HepG2 (cell line): ENCODE data around the gene MPP3. TPM values are rescaled to one million over a fixed set of nuclear protein-coding genes. Genes with fewer than 3 reads are reported as not detected.

Experiments
- ADNP ChIP-seq: sonication (generic); formaldehyde crosslinking; IDR thresholded peaks from 2 replicates; pipeline ENCODE4 v1.4.0; 2020; ENCODE audit warnings: missing genetic modification reagents
- ATF7 ChIP-seq, 2 experiments: fragments of 450-650 bp in 1 of 2; sonication (generic) in 1 of 2; formaldehyde crosslinking in 1 of 2; IDR thresholded peaks; 2 replicates each; pipeline versions ENCODE4 v1.4.0 to v1.6.1; 2016 to 2020; ENCODE audit warnings: antibody characterized with exemption in 1 of 2, mild to moderate bottlenecking in 1 of 2, missing genetic modification reagents in 1 of 2
- BATF2 ChIP-seq: sonication (generic); formaldehyde crosslinking; IDR thresholded peaks from 2 replicates; pipeline ENCODE4 v1.8.0; 2022; ENCODE audit warnings: mild to moderate bottlenecking, missing genetic modification reagents, moderate library complexity
- ETV5 ChIP-seq: IDR thresholded peaks from 2 replicates; pipeline ENCODE4 v1.6.1; 2018; ENCODE audit warnings: missing biosample characterization, missing genetic modification reagents, inconsistent platforms, borderline replicate concordance
- HMGXB3 ChIP-seq: sonication (generic); formaldehyde crosslinking; IDR thresholded peaks from 2 replicates; pipeline ENCODE4 v1.4.0; 2020; ENCODE audit warnings: missing genetic modification reagents, borderline replicate concordance
- SAP130 ChIP-seq: IDR thresholded peaks from 2 replicates; pipeline ENCODE4 v1.6.1; 2016; ENCODE audit warnings: low read depth
- ZGPAT ChIP-seq: IDR thresholded peaks from 2 replicates; pipeline ENCODE4 v1.6.1; 2016; ENCODE audit warnings: mild to moderate bottlenecking
- ZNF333 ChIP-seq: sonication (generic); formaldehyde crosslinking; IDR thresholded peaks from 2 replicates; pipeline ENCODE4 v1.4.0; 2020; ENCODE audit warnings: mild to moderate bottlenecking, missing genetic modification reagents, borderline replicate concordance
- polyA plus RNA-seq, 8 experiments: library from polyadenylated mRNA; depleted of rRNA in 3 of 8; stranded (reverse) in 7 of 8; unstranded in 1 of 8; fragments of >200 nt; fragmentation: Illumina TruSeq in 4 of 8; extraction: Trizol in 4 of 8; gene quantifications; 2 replicates each; pipeline versions ENCODE4 v1.2.1 to v1.2.3, GENCODE V29; 2011 to 2016; ENCODE audit warnings: low read depth in 4 of 8, missing spikeins in 1 of 8, mixed read lengths in 1 of 8; ENCODE audit not compliant: insufficient read depth in 1 of 8
- total RNA-seq, 5 experiments: library from RNA; depleted of rRNA; stranded (reverse); fragments of >200 nt; fragmentation: Illumina TruSeq; extraction: Trizol; gene quantifications; 2 replicates each; pipeline ENCODE4 v1.2.3, GENCODE V29; 2016; ENCODE audit warnings: low read depth in 1 of 5

MPP3 gene
- total and polyA plus RNA-seq, 2 of the 13 experiments (the other 11 are each of a cell fraction or from before 2014, with no cell fraction given): 0.91 to 1.8 TPM

GRCh38 chr17:43816336-43817320 lies 16.3 kb downstream of the MPP3 start (continued):
- TF ChIP-seq BATF2: no peak
- no peak for TF ChIP-seq HMGXB3
- no peak for TF ChIP-seq SAP130 (CRISPR knock-in tag)
- TF ChIP-seq ZNF333 (CRISPR knock-in tag): no peak
- no peak for TF ChIP-seq ADNP (CRISPR knock-in tag)
- no peak for TF ChIP-seq ZGPAT (CRISPR knock-in tag)
- no peak for TF ChIP-seq ATF7 (IDR thresholded peaks at IDR 0.05)
- TF ChIP-seq ATF7 (CRISPR knock-in tag; IDR thresholded peaks at IDR 0.05): no peak
- no peak for TF ChIP-seq ETV5
- TF ChIP-seq, all 625 proteins: peak for 0
